ENCODE measurements around the gene NUCB2. TPM values are rescaled to one million over a fixed set of nuclear protein-coding genes. Genes with fewer than 3 reads are reported as not detected.

The NUCB2 gene
- polyA plus RNA-seq, 1 donor (not counting 4 experiments of a cell fraction or from before 2014, with no cell fraction given): 44.2 TPM

DNA sequence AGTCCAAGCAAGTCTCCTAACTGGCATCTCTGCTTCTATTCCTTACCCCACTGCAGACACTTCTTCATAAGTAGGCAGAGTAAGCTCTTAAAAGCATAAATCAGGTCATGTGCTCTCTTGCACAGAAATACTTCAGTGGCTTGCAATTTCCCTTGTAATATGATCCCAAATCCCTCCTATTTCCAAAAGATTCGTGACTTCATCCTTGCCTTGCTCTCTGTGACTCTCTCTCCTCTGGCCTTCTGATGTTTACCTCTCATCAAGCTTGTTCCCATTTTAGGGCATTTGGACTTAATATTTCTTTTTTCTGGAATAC lies 37.7 kb downstream of the NUCB2 start:
- H3K4me1 ChIP-seq (ENCODE audit: control insufficient read depth, extremely low read depth, insufficient read depth, low read length): peaks cover 22% of the 10 kb centered on the region
- H3K9me1 ChIP-seq (ENCODE audit: control insufficient read depth, extremely low read depth, insufficient read depth, low read length): no peaks in the 10 kb centered on the region
- DNase-seq (ENCODE audit: low read depth, low spot score) (no peak), FAIRE-seq (peak; percentile 96)
- H3K79me2 ChIP-seq (ENCODE audit: control insufficient read depth, insufficient read depth, low read length): no peaks in the 10 kb centered on the region
- H3K9me3 ChIP-seq (ENCODE audit: control insufficient read depth, low read depth, low read length): no peaks in the 10 kb centered on the region
- H3K4me3 ChIP-seq (ENCODE audit: control insufficient read depth in 2 of 3, extremely low read depth in 1 of 3, insufficient read depth in 2 of 3, low read depth in 1 of 3, low read length in 3 of 3): no peak overlapping the region
- dilution Hi-C loops (cut with MboI; ENCODE audit: extremely low pct_ligation_motif_present, low sequenced_read_pairs): no loop called here
- H3K36me3 ChIP-seq (ENCODE audit: control insufficient read depth in 2 of 2, extremely low read depth in 1 of 2, insufficient read depth in 2 of 2, low read length in 2 of 2): peaks cover 0 to 7% of the 10 kb centered on the region in 2 experiments
- H3K4me2 ChIP-seq (ENCODE audit: control insufficient read depth, extremely low read depth, insufficient read depth, low read depth, low read length): peak overlapping the region; percentile 70
- peak overlapping the region; percentile 68 for H2AFZ ChIP-seq (ENCODE audit: control insufficient read depth, low read length)
- H4K20me1 ChIP-seq (ENCODE audit: control insufficient read depth, extremely low read depth, insufficient read depth, low read length): no peaks in the 10 kb centered on the region
- peak overlapping the region; percentile 62 for H3K27ac ChIP-seq (ENCODE audit: control insufficient read depth, insufficient read depth, low read length)
- no peak overlapping the region for H3K9ac ChIP-seq (ENCODE audit: control insufficient read depth, extremely low read depth, insufficient read depth, low read length)
- TF ChIP-seq, protein P1, sequence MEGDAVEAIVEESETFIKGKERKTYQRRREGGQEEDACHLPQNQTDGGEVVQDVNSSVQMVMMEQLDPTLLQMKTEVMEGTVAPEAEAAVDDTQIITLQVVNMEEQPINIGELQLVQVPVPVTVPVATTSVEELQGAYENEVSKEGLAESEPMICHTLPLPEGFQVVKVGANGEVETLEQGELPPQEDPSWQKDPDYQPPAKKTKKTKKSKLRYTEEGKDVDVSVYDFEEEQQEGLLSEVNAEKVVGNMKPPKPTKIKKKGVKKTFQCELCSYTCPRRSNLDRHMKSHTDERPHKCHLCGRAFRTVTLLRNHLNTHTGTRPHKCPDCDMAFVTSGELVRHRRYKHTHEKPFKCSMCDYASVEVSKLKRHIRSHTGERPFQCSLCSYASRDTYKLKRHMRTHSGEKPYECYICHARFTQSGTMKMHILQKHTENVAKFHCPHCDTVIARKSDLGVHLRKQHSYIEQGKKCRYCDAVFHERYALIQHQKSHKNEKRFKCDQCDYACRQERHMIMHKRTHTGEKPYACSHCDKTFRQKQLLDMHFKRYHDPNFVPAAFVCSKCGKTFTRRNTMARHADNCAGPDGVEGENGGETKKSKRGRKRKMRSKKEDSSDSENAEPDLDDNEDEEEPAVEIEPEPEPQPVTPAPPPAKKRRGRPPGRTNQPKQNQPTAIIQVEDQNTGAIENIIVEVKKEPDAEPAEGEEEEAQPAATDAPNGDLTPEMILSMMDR (optimal IDR thresholded peaks at IDR 0.05 in 1 of 3, IDR thresholded peaks at IDR 0.05 in 1 of 3, conservative IDR thresholded peaks at IDR 0.05 in 1 of 3; ENCODE audit: extremely low read depth in 1 of 3, insufficient read depth in 2 of 3, low read length in 3 of 3): no peak
- no peak for TF ChIP-seq EZH2 (IDR thresholded peaks at IDR 0.05; ENCODE audit: low read length)
- H3K27me3 ChIP-seq (ENCODE audit: control insufficient read depth, extremely low read depth, insufficient read depth, low read length): no peaks in the 10 kb centered on the region

DNA sequence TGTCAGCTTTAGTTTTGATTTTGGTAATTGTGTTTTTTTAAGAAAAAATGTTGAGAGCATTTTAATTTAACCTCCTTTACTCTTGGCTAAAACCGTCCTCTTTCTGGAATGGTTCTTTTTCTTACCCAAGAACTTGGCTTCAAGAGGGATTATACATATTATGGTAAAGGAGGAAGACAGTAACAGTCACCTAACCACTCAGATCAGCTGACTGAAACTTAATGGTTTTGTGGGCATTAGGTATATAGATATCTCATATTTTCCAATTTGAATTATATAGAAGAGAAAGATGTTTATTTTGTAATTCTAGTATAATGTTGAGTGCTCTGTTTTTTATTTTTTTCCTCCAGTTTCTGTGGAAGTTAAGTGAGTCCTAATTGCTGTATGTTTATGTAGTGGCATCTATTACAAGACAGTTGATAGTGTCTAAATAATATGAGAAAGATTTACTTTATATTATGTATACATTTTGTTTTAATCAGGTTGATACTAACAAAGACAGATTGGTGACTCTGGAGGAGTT lies 38.4 kb downstream of the NUCB2 start:
- Histone ChIP-seq H3K4me2 (ENCODE audit: control insufficient read depth, extremely low read depth, insufficient read depth, low read depth, low read length) (no peak overlapping the region), H3K79me2 (ENCODE audit: control insufficient read depth, insufficient read depth, low read length) (no peaks in the 10 kb centered on the region), H3K9me3 (ENCODE audit: control insufficient read depth, low read depth, low read length) (no peaks in the 10 kb centered on the region), H3K4me3 (ENCODE audit: control insufficient read depth in 2 of 3, extremely low read depth in 1 of 3, insufficient read depth in 2 of 3, low read depth in 1 of 3, low read length in 3 of 3) (no peak overlapping the region), H3K36me3 (ENCODE audit: control insufficient read depth in 2 of 2, extremely low read depth in 1 of 2, insufficient read depth in 2 of 2, low read length in 2 of 2) (peaks cover 0 to 7% of the 10 kb centered on the region in 2 experiments), H3K4me1 (ENCODE audit: control insufficient read depth, extremely low read depth, insufficient read depth, low read length) (peaks cover 22% of the 10 kb centered on the region), H3K27ac (ENCODE audit: control insufficient read depth, insufficient read depth, low read length) (peak overlapping the region; percentile 54), H3K9me1 (ENCODE audit: control insufficient read depth, extremely low read depth, insufficient read depth, low read length) (no peaks in the 10 kb centered on the region), H3K9ac (ENCODE audit: control insufficient read depth, extremely low read depth, insufficient read depth, low read length) (no peak overlapping the region), H2AFZ (ENCODE audit: control insufficient read depth, low read length) (no peak overlapping the region), H3K27me3 (ENCODE audit: control insufficient read depth, extremely low read depth, insufficient read depth, low read length) (no peaks in the 10 kb centered on the region), H4K20me1 (ENCODE audit: control insufficient read depth, extremely low read depth, insufficient read depth, low read length) (no peaks in the 10 kb centered on the region)
- DNase-seq (ENCODE audit: low read depth, low spot score): no peak
- peak; percentile 60 for FAIRE-seq
- dilution Hi-C loops (cut with MboI; ENCODE audit: extremely low pct_ligation_motif_present, low sequenced_read_pairs): no loop called here
- TF ChIP-seq EZH2 (IDR thresholded peaks at IDR 0.05; ENCODE audit: low read length): no peak
- TF ChIP-seq, protein P1 (optimal IDR thresholded peaks at IDR 0.05 in 1 of 3, IDR thresholded peaks at IDR 0.05 in 1 of 3, conservative IDR thresholded peaks at IDR 0.05 in 1 of 3; ENCODE audit: extremely low read depth in 1 of 3, insufficient read depth in 2 of 3, low read length in 3 of 3): no peak
